Spleen (tissue), 7 donors: ENCODE results near the gene NPHP4.

ENCODE experiments used
- CTCF ChIP-seq, 11 experiments: fragments of 200-600 bp in 7 of 11; fragments of 450-650 bp in 4 of 11; sonication (generic) in 4 of 11; IDR thresholded peaks in 8 of 11; conservative IDR thresholded peaks in 3 of 11; 1 replicate in 7 of 11; 2 replicates in 4 of 11; pipeline versions ENCODE4 v1.4.0 to v1.8.0; 2016 to 2021; ENCODE audit warnings: antibody characterized with exemption in 11 of 11, inconsistent platforms in 4 of 11, mild to moderate bottlenecking in 1 of 11
- POLR2A ChIP-seq, 3 donors: fragments of 450-650 bp; IDR thresholded peaks; one replicate each; pipeline ENCODE4 v1.5.1; 2017; ENCODE audit warnings: antibody characterized with exemption in 3 of 3, mild to moderate bottlenecking in 1 of 3
- POLR2AphosphoS5 ChIP-seq, 3 donors: sonication (generic); formaldehyde crosslinking; IDR thresholded peaks; one replicate each; pipeline ENCODE4 v1.5.1; 2017; ENCODE audit warnings: antibody characterized with exemption in 3 of 3
- donor health status: DM: no; HTN: no; CAD: no; lungs with moderate emphysema.
- donor health status: DM: no; HTN: no; CAD: no.
- donor health status: DM: no; HTN: no; CAD: no.

DNA sequence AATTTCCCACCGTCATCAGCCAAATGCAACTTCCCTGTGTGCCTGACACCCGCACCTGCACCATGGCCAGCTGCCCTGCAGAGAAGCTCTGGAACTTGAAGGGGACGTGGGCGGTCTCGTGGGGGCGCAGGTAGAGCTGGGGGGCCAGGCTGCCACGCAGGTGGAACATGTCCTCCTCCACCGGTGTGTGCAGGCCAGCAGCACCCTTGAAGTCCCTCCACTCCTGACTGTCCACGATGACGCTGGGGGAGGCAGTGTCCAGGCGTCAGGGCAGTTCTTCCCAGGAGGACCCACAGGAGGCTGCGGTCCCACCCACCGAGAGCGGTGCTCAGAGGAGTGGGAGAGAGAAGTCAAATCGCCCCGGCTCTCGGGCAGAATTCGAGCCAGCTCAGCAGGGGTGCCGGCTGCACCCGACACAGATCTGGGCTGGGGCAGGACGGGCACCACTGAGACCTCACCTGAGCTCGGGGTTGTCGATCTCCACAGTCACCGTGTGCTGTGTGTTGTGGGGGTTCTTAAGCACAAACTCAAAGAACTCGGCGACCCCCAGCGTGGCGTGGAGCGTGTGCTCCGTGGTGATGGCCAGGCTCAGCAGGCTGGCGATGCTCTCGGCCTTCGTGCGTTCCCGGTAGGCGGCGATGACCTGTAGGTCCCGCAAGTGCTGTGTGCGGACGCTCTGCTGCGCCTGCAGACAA, 117.7 kb downstream of the NPHP4 start:
- TF ChIP-seq CTCF (IDR thresholded peaks at IDR 0.05 in 8 of 11, conservative IDR thresholded peaks at IDR 0.05 in 3 of 11) (no peak), POLR2A (IDR thresholded peaks at IDR 0.05) (no peak), POLR2AphosphoS5 (IDR thresholded peaks at IDR 0.05) (no peak)
